DOHH2 (cell line): ENCODE results near the gene ANO10.

Source experiments
- H3F3A ChIP-seq: fragments of 200-600 bp; sonication (generic), shearing (Covaris generic); 2 replicates; pipeline ENCODE4 v1.6.0; 2016; ENCODE audit warnings: antibody characterized with exemption, mild to moderate bottlenecking; ENCODE audit not compliant: control insufficient read depth, insufficient read depth
- H3K27ac ChIP-seq: fragments of 200-600 bp; sonication (generic); 2 replicates; pipeline ENCODE4 v1.5.1; 2014; ENCODE audit warnings: low read depth, mild to moderate bottlenecking, low read length, moderate library complexity
- H3K27me3 ChIP-seq: fragments of 200-600 bp; sonication (generic); 2 replicates; pipeline ENCODE4 v1.6.1; 2014; ENCODE audit warnings: mild to moderate bottlenecking, low read length, mixed read lengths; ENCODE audit not compliant: control insufficient read depth
- H3K36me3 ChIP-seq: fragments of 200-600 bp; sonication (generic); 2 replicates; pipeline ENCODE4 v1.6.1; 2014; ENCODE audit warnings: mild to moderate bottlenecking, low read length, moderate library complexity, mixed read lengths; ENCODE audit not compliant: control insufficient read depth
- H3K4me1 ChIP-seq: fragments of 200-600 bp; sonication (generic); 2 replicates; pipeline ENCODE4 v1.6.1; 2014; ENCODE audit warnings: mild to moderate bottlenecking, low read length, mixed read lengths; ENCODE audit not compliant: control insufficient read depth
- H3K4me2 ChIP-seq: fragments of 200-600 bp; sonication (generic); 2 replicates; pipeline ENCODE4 v1.6.0; 2014; ENCODE audit warnings: mild to moderate bottlenecking, low read length, moderate library complexity
- H3K4me3 ChIP-seq: fragments of 200-600 bp; sonication (generic); 2 replicates; pipeline ENCODE4 v1.5.1; 2014; ENCODE audit warnings: mild to moderate bottlenecking, low read length, mixed read lengths
- H3K79me2 ChIP-seq: fragments of 200-600 bp; sonication (generic); 2 replicates; pipeline ENCODE4 v1.6.1; 2014; ENCODE audit warnings: mild to moderate bottlenecking, low read length, mixed read lengths; ENCODE audit not compliant: control insufficient read depth
- H3K9me2 ChIP-seq: fragments of 200-600 bp; sonication (generic); replicated peaks from 2 replicates; pipeline ENCODE4 v1.6.1; 2014; ENCODE audit warnings: mild to moderate bottlenecking, low read length, mixed read lengths; ENCODE audit not compliant: control insufficient read depth
- H3K9me3 ChIP-seq: fragments of 200-600 bp; sonication (generic); 2 replicates; pipeline ENCODE4 v1.6.1; 2014; ENCODE audit warnings: antibody characterized with exemption, low read length, mixed read lengths; ENCODE audit not compliant: control insufficient read depth, insufficient read depth
- H4K20me1 ChIP-seq: fragments of 200-600 bp; sonication (generic); 2 replicates; pipeline ENCODE4 v1.6.0; 2014; ENCODE audit warnings: low read depth, mild to moderate bottlenecking, antibody characterized with exemption, low read length, moderate library complexity; ENCODE audit not compliant: control insufficient read depth, insufficient read depth
- CTCF ChIP-seq: fragments of 200-600 bp; sonication (generic); IDR thresholded peaks from one replicate; pipeline ENCODE4 v1.5.1; 2014; ENCODE audit warnings: antibody characterized with exemption, mild to moderate bottlenecking, low read depth, low read length; ENCODE audit not compliant: poor library complexity, severe bottlenecking
- EZH2phosphoT487 ChIP-seq: fragments of 200-600 bp; sonication (generic); IDR thresholded peaks from 2 replicates; pipeline ENCODE4 v1.6.1; 2017; ENCODE audit warnings: borderline replicate concordance, mild to moderate bottlenecking, antibody characterized with exemption, low read length, moderate library complexity, mixed read lengths

Gene ANO10

GRCh38 chr3:43515208-43515917 lies 106.4 kb downstream of the ANO10 start:
- Histone ChIP-seq H4K20me1 (no peaks in the 10 kb centered on the region), H3K27me3 (no peaks in the 10 kb centered on the region), H3K79me2 (no peaks in the 10 kb centered on the region), H3F3A (no peaks in the 10 kb centered on the region), H3K4me2 (no peak overlapping the region), H3K9me3 (peaks cover 5% of the 10 kb centered on the region; the same call in 1 of the 2 replicates), H3K4me3 (no peak overlapping the region), H3K9me2 (no peaks in the 10 kb centered on the region), H3K27ac (no peak overlapping the region), H3K4me1 (no peaks in the 10 kb centered on the region), H3K36me3 (no peaks in the 10 kb centered on the region)
- no peak for TF ChIP-seq EZH2phosphoT487
- no peak for TF ChIP-seq CTCF

GRCh38 chr3:43512754-43513404 lies 108.9 kb downstream of the ANO10 start:
- no peaks in the 10 kb centered on the region for H3K27me3 ChIP-seq
- H3K9me2 ChIP-seq, result no peaks in the 10 kb centered on the region
- H3K4me2 ChIP-seq, result no peak overlapping the region
- H3K36me3 ChIP-seq, result no peaks in the 10 kb centered on the region
- H3K4me1 ChIP-seq, result no peaks in the 10 kb centered on the region
- H3K27ac ChIP-seq, result no peak overlapping the region
- TF ChIP-seq EZH2phosphoT487 (no peak), CTCF (no peak)
- 0 out of 2 replicates have a peak, but pooled peaks cover 2% of the 10 kb centered on the region for H3K9me3 ChIP-seq
- no peaks in the 10 kb centered on the region for H3F3A ChIP-seq
- no peaks in the 10 kb centered on the region for H3K79me2 ChIP-seq
- H4K20me1 ChIP-seq, result no peaks in the 10 kb centered on the region
- H3K4me3 ChIP-seq, result no peak overlapping the region

GRCh38 chr3:43506644-43507043 lies 115.2 kb downstream of the ANO10 start:
- Histone ChIP-seq H3K27ac (no peak overlapping the region), H3K36me3 (no peaks in the 10 kb centered on the region), H3K4me2 (no peak overlapping the region), H3K27me3 (no peaks in the 10 kb centered on the region; the same call in 1 of the 2 replicates), H3K9me2 (no peaks in the 10 kb centered on the region), H3K4me1 (no peaks in the 10 kb centered on the region), H3K79me2 (no peaks in the 10 kb centered on the region), H3K9me3 (no peaks in the 10 kb centered on the region), H4K20me1 (no peaks in the 10 kb centered on the region), H3F3A (no peaks in the 10 kb centered on the region), H3K4me3 (no peak overlapping the region)
- TF ChIP-seq CTCF, result no peak
- no peak for TF ChIP-seq EZH2phosphoT487
